Measurements from ENCODE around the gene CIAO2B.

DNA sequence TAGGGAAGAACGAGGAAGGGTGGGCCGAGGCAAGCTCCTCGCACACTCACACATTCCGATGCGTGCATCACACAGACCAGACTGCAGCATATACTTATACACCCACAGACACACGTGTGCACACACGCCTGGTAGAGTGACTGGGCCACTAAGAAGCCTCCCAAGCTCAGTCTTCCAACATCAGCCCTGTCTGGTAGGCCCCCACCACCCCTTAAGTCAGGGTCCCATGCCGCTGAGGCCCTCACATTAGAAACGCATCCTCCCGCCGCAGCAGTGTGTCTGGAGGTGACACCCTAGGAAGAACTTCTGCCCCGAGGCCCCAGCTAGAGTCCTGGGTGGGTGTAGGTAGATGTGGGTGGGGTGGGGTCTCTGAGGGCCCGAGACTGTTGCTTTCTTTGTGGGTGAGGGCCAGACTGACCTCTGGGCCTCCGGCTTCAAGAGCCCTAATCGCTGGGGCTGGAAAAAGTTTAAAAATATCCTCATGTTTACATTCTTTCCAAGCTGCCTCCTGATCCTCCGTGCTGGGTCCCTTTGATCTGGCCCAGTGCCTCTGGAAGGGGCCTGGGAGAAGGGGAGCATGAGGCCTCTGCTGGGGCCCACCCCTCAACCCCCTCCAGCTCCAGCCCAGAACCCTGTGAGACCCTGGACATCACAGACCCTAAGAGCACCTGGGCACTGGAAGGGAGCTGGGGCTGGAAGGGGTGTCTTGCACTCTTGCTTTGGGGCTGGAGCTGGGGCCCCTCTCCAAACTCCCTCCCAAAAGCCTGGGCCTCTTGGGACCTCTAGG is 29.2 kb downstream of the CIAO2B start:
- TF ChIP-seq POLR2A (IDR thresholded peaks at IDR 0.05), result no peak
- TF ChIP-seq, protein P1, sequence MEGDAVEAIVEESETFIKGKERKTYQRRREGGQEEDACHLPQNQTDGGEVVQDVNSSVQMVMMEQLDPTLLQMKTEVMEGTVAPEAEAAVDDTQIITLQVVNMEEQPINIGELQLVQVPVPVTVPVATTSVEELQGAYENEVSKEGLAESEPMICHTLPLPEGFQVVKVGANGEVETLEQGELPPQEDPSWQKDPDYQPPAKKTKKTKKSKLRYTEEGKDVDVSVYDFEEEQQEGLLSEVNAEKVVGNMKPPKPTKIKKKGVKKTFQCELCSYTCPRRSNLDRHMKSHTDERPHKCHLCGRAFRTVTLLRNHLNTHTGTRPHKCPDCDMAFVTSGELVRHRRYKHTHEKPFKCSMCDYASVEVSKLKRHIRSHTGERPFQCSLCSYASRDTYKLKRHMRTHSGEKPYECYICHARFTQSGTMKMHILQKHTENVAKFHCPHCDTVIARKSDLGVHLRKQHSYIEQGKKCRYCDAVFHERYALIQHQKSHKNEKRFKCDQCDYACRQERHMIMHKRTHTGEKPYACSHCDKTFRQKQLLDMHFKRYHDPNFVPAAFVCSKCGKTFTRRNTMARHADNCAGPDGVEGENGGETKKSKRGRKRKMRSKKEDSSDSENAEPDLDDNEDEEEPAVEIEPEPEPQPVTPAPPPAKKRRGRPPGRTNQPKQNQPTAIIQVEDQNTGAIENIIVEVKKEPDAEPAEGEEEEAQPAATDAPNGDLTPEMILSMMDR (IDR thresholded peaks at IDR 0.05), result no peak
